AG09309 (cell line): ENCODE data around the gene BET1L.
"Not testable (repeated sequence)": the region's sequence is repeated elsewhere in the genome, so short reads cannot be mapped to it uniquely, and the experiment has no call there.

Experiments
- DNase-seq: peaks from one replicate; pipeline ENCODE4 v3.0.0-alpha.2; 2010; ENCODE audit warnings: low read depth
- H3K4me3 ChIP-seq: 2 replicates; pipeline ENCODE4 v1.5.1; 2011; ENCODE audit warnings: mild to moderate bottlenecking, low read depth, low read length, moderate library complexity; ENCODE audit not compliant: control insufficient read depth
- TF ChIP-seq, protein P1 (sequence below): IDR thresholded peaks from 2 replicates; pipeline ENCODE4 v1.5.1; 2011; ENCODE audit warnings: mild to moderate bottlenecking, low read depth, low read length, inconsistent platforms; ENCODE audit not compliant: insufficient read depth, control insufficient read depth; ENCODE audit errors: missing control alignments

BET1L gene

DNA sequence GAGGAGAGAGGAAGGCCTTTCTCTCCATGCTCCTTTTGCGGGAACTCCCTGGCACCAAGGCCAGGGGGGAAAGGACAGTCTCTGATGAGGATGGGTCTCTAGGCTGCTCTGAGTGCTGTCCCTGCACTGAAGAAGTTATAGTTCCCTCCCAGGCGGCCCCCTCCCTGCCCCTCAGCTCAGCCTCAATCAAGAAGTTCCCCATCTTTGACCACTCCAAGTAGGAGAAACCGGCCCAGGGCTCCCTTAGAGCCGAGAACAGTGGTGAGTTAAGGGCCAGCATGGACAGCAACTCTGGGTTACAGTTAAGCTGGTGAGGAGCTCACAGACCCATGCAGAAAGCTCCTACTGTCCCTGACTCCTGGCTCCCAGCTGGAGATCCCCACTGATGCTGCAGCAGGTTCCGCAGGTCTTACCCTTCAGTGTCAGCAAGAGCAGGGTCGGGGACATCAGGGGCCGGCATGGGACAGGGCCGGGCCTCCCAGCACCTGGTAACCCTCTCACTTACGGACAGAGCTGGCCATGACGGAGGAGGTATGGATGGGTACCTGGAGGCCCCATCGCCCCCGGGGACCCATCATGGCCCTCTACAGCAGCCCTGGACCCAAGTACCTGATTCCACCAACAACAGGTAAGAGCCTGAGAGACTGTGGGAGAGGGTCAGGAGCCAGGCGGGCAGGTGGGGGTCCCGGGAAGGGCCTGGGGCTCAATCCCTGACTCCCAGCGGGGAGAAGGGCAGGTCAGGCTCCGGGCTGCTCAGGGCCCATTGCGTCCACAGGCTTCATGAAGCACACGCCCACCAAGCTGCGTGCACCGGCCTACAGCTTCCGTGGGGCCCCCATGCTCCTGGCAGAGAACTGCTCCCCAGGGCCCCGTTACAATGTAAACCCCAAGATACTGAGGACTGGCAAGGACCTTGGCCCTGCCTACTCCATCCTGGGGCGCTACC, 10.1 kb downstream of the BET1L start:
- DNase-seq: no peak
- TF ChIP-seq, protein P1, sequence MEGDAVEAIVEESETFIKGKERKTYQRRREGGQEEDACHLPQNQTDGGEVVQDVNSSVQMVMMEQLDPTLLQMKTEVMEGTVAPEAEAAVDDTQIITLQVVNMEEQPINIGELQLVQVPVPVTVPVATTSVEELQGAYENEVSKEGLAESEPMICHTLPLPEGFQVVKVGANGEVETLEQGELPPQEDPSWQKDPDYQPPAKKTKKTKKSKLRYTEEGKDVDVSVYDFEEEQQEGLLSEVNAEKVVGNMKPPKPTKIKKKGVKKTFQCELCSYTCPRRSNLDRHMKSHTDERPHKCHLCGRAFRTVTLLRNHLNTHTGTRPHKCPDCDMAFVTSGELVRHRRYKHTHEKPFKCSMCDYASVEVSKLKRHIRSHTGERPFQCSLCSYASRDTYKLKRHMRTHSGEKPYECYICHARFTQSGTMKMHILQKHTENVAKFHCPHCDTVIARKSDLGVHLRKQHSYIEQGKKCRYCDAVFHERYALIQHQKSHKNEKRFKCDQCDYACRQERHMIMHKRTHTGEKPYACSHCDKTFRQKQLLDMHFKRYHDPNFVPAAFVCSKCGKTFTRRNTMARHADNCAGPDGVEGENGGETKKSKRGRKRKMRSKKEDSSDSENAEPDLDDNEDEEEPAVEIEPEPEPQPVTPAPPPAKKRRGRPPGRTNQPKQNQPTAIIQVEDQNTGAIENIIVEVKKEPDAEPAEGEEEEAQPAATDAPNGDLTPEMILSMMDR: no peak
- H3K4me3 ChIP-seq: no peak overlapping the region

DNA sequence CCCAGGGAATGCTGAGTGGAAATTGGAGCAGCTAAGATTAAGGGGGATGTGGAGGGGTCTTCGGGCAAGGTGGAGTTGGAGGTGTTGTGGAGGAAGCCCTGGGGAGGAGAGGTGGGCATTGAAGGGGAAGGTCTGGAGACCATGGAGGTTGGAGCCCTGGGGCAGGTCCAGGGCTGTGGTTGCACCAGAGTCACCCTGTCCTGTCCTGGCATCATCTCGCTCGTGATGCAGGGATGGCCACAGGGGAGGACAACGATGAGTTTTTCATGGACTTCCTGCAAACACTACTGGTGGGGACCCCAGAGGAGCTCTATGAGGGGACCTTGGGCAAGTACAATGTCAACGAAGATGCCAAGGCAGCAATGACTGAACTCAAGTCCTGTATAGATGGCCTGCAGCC, 13.7 kb downstream of the BET1L start:
- DNase-seq, H3K4me3 ChIP-seq: not testable (repeated sequence)

DNA sequence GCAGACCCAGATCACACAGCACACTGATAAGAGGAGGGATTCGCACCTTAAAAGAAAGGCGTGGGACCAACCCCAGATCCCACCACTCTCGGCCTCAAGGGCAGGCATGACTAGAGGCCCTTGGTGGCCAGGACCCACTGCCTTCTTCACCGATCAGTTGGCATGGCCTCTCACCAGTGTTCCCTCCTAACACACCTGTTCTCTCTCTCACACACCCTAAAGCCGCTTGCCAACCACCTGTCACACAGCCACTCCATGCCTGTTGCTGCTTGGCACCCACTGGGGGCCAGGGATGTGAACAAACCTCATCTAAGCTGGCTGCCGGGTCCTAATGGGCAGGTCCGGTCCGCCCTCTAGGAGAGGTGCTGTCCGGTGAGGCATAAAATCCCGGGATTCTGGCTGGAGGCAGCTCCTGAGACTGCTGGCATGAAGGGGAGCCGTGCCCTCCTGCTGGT, 14.5 kb downstream of the BET1L start, which contains the start of gene SCGB1C1:
Gene SCGB1C1, plus strand, starts transcription at position 405 of the 455 bp plus-strand sequence. Its CDS starts 22 bp downstream, at position 427.
- H3K4me3 ChIP-seq, DNase-seq: not testable (repeated sequence)

DNA sequence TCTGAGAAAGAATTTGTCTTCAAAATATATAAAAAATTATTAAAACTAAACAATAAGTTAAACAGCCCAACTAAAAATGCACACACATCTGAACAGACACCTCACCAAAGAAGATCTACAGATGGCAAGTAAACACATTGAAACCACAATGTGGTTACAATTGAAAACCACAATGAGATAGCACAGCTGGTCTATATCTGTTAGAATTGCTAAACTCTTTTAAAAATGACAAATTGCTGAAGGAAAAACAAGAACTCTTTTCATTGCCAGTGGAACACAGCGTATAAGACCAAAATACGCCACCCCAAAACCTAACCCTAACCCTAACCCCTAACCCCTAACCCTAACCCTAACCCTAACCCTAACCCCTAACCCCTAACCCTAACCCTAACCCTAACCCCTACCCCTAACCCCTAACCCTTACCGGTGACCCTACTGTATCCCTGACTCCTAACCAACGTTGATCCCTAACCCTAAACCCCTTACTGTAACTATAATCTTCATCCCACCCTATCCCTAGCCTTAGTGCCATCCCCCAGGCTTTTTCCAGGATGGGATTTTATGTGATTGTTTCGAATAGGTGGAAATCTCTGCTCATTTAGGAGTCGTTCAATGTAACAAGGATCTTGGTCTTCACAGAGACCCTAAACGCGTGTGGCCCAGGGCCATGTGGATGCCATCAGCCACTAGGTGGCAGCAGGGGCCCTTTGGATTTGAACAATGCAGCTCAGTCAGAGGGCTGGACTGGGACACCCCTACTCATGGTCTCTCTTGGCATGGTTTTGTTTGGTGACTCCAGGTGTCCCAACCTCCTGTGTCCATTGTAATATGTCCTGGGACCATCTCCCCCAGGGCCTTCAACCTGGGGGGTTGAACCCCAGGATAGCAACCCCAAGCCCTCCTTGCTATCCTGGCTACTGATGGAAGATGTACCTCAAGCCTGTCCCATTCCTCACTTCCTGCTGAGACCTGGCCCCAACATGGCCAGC, 15.4 kb downstream of the BET1L start:
- H3K4me3 ChIP-seq, DNase-seq: not testable (repeated sequence)
- TF ChIP-seq, protein P1: peak; percentile 35

DNA sequence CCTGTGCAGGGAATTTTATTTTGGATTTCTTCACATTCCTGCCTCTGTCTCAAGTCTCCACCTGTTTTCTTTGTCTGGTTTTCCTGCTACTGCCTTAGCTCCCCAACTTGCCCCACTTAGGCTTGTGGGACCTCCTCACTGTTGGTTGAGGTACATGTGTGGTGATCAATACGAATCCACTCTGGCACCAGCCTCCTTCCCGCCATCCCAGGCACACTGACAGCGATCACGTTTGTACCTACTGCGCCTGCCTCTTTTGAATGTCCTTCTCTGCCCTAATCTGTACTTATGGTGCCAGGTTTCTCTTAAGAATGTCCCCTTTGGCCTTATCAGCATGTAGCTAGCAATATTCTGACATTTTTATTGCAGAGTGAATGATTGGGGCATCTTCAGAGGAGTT, 16.7 kb downstream of the BET1L start:
- DNase-seq, H3K4me3 ChIP-seq: not testable (repeated sequence)

DNA sequence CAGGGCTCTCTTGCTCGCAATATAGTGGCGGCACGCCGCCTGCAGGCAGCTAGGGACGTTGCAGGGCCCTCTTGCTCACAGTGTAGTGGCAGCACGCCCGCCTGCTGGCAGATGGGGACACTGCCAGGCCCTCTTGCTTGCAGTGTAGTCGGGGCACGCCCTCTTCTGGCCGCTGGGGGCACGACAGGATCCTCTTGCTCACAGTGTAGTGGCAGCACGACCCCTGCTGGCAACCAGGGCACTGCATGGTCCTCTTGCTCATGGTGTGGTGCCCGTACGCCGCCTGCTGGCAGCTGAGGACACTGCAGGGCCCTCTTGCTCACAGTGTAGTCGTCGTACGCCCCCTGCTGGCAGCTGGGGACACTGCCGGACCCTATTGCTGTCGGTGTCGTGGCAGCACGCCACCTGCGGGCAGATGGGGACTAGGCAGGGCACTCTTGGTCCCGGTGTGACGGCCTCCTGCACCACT, 17.3 kb downstream of the BET1L start:
- H3K4me3 ChIP-seq, DNase-seq: not testable (repeated sequence)

DNA sequence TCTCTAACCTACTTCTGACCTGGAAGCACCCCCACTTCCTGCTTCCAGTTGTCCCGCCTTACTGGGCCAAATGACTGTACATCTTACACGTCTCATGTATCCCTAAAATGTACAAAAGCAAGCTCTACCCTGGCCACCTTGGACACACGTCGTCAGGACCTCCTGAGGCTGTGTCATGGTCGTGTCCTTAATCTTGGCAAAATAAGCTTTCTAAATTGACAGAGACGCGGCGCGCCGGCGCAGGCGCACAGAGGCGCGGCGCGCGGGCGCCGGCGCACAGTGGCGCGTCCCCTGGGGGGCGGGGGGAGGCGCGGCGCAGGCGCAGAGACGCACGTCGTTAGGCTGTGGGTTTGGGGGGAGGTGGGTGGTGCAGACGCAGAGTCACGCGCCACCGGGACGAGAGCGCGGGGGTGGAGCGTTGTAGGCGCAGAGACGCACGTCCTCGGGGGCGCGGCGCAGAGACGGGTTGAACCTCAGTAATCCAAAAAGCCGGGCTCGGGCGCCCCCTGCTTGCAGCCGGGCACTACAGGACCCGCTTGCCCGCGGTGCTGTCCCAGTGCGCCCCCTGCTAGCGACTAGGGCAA, 17.9 kb downstream of the BET1L start:
- TF ChIP-seq, protein P1: peak; percentile 5
- not testable (repeated sequence) for H3K4me3 ChIP-seq, DNase-seq

DNA sequence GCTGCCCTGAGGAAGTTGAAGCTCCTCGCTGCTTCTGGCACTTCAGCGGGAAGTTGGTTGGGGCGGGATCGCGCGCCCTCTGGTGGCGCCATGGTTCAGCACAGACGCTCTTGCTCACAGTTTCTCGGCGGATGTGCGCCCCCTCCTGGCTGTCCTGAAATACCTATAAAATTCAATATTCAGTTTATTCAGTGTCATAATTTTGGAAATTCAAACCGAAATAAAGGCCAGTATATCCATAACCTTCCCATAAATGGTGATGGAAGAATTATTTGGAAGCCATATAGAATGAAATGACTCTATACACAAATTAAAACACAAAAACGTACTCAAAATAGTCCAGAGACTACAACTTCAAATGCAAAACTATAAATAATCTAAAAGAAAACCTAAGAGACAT, 27.0 kb downstream of the BET1L start:
- TF ChIP-seq, protein P1: peak; percentile 30
- not testable (repeated sequence) for H3K4me3 ChIP-seq, DNase-seq
